Eye (tissue), 1 donor: Measurements from ENCODE around the gene PUM1.
"Not testable (repeated sequence)": the region's sequence is repeated elsewhere in the genome, so short reads cannot be mapped to it uniquely, and the experiment has no call there.

Experiments
- DNase-seq: peaks from one replicate; pipeline ENCODE4 v3.0.0-alpha.2; 2015

Gene PUM1

GRCh38 chr1:30955448-30956015, 110.0 kb downstream of the PUM1 start:
- no peak for DNase-seq

GRCh38 chr1:30953685-30954084, 111.8 kb downstream of the PUM1 start:
- no peak for DNase-seq

- DNase-seq = no peak
Observed at GRCh38 chr1:30952098-30952497, 113.4 kb downstream of the PUM1 start.

- no peak for DNase-seq
Observed at GRCh38 chr1:30950700-30951099, 114.8 kb downstream of the PUM1 start.

- no peak for DNase-seq
Observed at GRCh38 chr1:30950053-30950452, 115.5 kb downstream of the PUM1 start.

- DNase-seq = not testable (repeated sequence)
Observed at GRCh38 chr1:30949487-30949838, 116.1 kb downstream of the PUM1 start.

- not testable (repeated sequence) for DNase-seq
Observed at GRCh38 chr1:30948813-30949486, 116.6 kb downstream of the PUM1 start.

GRCh38 chr1:30948278-30948677, 117.2 kb downstream of the PUM1 start:
- no peak for DNase-seq

- DNase-seq = no peak
Observed at GRCh38 chr1:30947212-30947611, 118.3 kb downstream of the PUM1 start.

- no peak for DNase-seq
Observed at GRCh38 chr1:30942326-30942963, 123.1 kb downstream of the PUM1 start.

- DNase-seq = no peak
Observed at GRCh38 chr1:30940541-30940940, 125.0 kb downstream of the PUM1 start.

GRCh38 chr1:30936541-30937171, 128.9 kb downstream of the PUM1 start:
- DNase-seq = no peak

GRCh38 chr1:30935758-30936157, 129.8 kb downstream of the PUM1 start:
- not testable (repeated sequence) for DNase-seq

GRCh38 chr1:30934613-30935012, 130.9 kb downstream of the PUM1 start:
- DNase-seq = no peak

GRCh38 chr1:30933874-30934252, 131.7 kb downstream of the PUM1 start:
- DNase-seq = no peak

- peak; percentile 24 for DNase-seq
Observed at GRCh38 chr1:30930631-30931173, 134.8 kb downstream of the PUM1 start.

GRCh38 chr1:30929944-30930525, 135.5 kb downstream of the PUM1 start:
- DNase-seq = peak; percentile 17

- DNase-seq = peak; percentile 79
Observed at GRCh38 chr1:30929135-30929889, 136.2 kb downstream of the PUM1 start.

GRCh38 chr1:30928789-30929134, 136.8 kb downstream of the PUM1 start:
- no peak for DNase-seq

- no peak for DNase-seq
Observed at GRCh38 chr1:30928171-30928570, 137.3 kb downstream of the PUM1 start.

- DNase-seq = no peak
Observed at GRCh38 chr1:30927448-30927847, 138.1 kb downstream of the PUM1 start.

- DNase-seq = no peak
Observed at GRCh38 chr1:30923597-30923996, 141.9 kb downstream of the PUM1 start.

- no peak for DNase-seq
Observed at GRCh38 chr1:30920827-30921226, 144.7 kb downstream of the PUM1 start.
